Cardiac muscle cell (in vitro differentiated cells and primary cell): ENCODE data around the gene GNPDA1. TPM values are rescaled to one million over a fixed set of nuclear protein-coding genes. Genes with fewer than 3 reads are reported as not detected.
A peak's percentile ranks its signal among the peaks of the same experiment; 100 is the strongest.

Source experiments
- DNase-seq, 2 donors: peaks; one replicate each; pipeline versions ENCODE4 v3.0.0 to v3.0.0-alpha.2; 2010 to 2017; ENCODE audit warnings: low read depth in 1 of 2, low spot score in 1 of 2
- H3K27ac ChIP-seq: fragments of 200-600 bp; sonication (generic); 2 replicates; pipeline ENCODE4 v1.5.1; 2016
- H3K27me3 ChIP-seq: fragments of 200-600 bp; sonication (generic); 2 replicates; pipeline ENCODE4 v1.6.0; 2016; ENCODE audit warnings: control low read depth
- H3K36me3 ChIP-seq: fragments of 200-600 bp; sonication (generic); 2 replicates; pipeline ENCODE4 v1.5.1; 2016; ENCODE audit warnings: control low read depth
- H3K4me1 ChIP-seq: fragments of 200-600 bp; sonication (generic); 2 replicates; pipeline ENCODE4 v1.8.1; 2017; ENCODE audit warnings: low read depth, mild to moderate bottlenecking, mixed run types
- H3K4me3 ChIP-seq: fragments of 200-600 bp; sonication (generic); 2 replicates; pipeline ENCODE4 v1.5.1; 2016; ENCODE audit warnings: mild to moderate bottlenecking
- H3K9me3 ChIP-seq: fragments of 200-600 bp; sonication (generic); 2 replicates; pipeline ENCODE4 v1.5.1; 2017; ENCODE audit warnings: low read depth, mild to moderate bottlenecking, control low read depth
- polyA plus RNA-seq: library from polyadenylated mRNA; unstranded; fragments of >200 nt; fragmentation: Nextera tagmentation; extraction: Ambion mirVana; gene quantifications from 2 replicates; pipeline ENCODE4 v1.2.1, GENCODE V29; 2016
- total RNA-seq: library from RNA; depleted of rRNA; stranded (reverse); fragments of >200 nt; gene quantifications from 2 replicates; pipeline ENCODE4 v1.2.3, GENCODE V29; 2016
- TF ChIP-seq, protein P1 (sequence below): IDR thresholded peaks from 2 replicates; pipeline ENCODE4 v1.5.1; 2012; ENCODE audit warnings: low read depth, mild to moderate bottlenecking, low read length

Gene GNPDA1
- total and polyA plus RNA-seq, 2 experiments from 2014 or later: 25.8 to 47.6 TPM

DNA sequence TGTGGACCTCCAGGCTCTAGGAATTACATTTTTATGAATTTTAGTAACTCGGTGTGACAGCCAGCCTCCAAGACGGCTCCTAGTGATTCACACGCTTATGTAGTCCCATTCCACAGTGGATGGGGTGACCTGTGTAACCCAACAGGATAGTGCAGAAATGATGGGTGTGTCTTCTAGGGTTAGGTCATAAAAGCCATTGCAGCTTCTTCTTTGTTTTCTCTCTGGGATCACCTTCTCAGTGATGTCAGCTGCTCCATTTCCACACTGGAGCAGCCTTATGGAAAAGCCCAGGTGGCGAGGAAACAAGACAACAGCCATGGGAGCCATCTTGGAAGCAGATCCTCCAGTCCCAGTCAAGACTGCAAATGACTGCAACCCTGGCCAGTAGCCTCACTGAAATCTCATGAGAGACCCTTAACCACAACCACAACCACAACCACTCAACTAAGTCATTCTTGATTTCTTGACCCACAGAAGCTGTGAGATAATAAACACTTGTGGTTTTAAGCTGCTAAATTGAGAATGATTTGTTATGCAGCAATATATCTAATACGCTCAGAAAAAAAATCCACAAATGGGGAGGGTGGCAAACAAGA is 5.1 kb upstream of the GNPDA1 start:
- Histone ChIP-seq H3K4me3 (no peak overlapping the region), H3K4me1 (peaks cover 4% of the 10 kb centered on the region), H3K27ac (no peak overlapping the region), H3K9me3 (no peaks in the 10 kb centered on the region), H3K36me3 (no peaks in the 10 kb centered on the region), H3K27me3 (peaks cover 9% of the 10 kb centered on the region)
- TF ChIP-seq, protein P1, sequence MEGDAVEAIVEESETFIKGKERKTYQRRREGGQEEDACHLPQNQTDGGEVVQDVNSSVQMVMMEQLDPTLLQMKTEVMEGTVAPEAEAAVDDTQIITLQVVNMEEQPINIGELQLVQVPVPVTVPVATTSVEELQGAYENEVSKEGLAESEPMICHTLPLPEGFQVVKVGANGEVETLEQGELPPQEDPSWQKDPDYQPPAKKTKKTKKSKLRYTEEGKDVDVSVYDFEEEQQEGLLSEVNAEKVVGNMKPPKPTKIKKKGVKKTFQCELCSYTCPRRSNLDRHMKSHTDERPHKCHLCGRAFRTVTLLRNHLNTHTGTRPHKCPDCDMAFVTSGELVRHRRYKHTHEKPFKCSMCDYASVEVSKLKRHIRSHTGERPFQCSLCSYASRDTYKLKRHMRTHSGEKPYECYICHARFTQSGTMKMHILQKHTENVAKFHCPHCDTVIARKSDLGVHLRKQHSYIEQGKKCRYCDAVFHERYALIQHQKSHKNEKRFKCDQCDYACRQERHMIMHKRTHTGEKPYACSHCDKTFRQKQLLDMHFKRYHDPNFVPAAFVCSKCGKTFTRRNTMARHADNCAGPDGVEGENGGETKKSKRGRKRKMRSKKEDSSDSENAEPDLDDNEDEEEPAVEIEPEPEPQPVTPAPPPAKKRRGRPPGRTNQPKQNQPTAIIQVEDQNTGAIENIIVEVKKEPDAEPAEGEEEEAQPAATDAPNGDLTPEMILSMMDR: no peak
- DNase-seq: peak in 1 of 2 donors; percentile 54

DNA sequence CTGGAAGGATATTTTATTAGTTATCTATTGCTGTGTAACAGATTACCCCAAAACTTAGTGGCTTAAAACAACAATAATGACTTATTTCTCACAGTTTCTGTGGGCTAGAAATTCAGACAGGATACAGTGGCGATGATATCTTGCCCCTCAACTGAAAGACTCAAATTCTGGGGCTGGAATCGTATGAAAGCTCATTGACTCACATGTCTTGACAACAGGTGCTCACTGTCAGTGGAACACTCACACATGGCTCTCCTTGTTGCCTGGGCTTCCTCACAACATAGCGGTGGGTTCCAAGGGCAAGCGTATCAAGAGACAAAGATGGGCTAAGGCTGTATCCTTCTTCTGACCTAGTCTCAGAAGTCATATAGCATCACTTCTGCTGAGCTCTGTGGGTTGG is 3.7 kb upstream of the GNPDA1 start:
- Histone ChIP-seq H3K4me3 (no peak overlapping the region), H3K27ac (no peak overlapping the region), H3K9me3 (no peaks in the 10 kb centered on the region), H3K27me3 (no peaks in the 10 kb centered on the region), H3K4me1 (peaks cover 4% of the 10 kb centered on the region), H3K36me3 (no peaks in the 10 kb centered on the region)
- TF ChIP-seq, protein P1: no peak
- DNase-seq: no peak

DNA sequence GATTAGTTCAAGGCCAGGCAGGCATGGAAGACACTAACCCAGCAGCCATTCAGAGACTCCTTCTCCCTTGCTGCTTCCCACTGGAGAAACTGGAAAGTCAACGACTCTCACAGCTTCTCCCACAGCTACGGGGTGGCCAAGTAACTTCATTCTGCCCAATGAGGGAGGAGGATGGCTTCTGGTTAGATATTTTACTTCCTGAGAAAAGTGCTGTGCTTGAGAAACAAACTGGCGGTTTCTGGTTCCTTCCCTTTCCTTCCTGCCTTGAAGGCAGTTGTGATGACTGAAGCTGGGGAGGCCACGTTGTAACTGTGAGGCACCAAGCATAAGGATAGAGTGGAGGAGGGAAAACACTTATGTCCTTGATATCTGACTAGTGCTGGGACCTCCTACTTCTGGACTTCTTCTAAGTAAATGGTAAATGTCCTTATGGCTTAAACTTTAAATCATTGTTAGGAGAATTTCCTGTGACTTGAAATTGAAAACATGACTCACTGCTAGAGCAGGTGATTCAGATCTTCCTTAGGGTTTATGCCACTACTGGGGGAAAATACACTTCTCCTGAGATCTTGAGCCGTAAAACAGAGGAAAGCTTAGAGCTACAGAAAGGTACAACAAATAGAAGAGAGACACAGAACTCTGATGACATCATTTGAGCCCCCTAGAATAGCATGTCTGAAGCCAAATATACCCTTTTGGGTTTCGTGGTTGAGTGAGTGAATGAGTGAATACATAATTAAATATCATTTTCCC is 3.1 kb upstream of the GNPDA1 start:
- TF ChIP-seq, protein P1: no peak
- no peak overlapping the region for H3K4me3 ChIP-seq
- peaks cover 4% of the 10 kb centered on the region for H3K4me1 ChIP-seq
- H3K9me3 ChIP-seq: no peaks in the 10 kb centered on the region
- DNase-seq: peak in 1 of 2 donors; percentile 17
- no peaks in the 10 kb centered on the region for H3K36me3 ChIP-seq
- H3K27me3 ChIP-seq: no peaks in the 10 kb centered on the region
- H3K27ac ChIP-seq: no peak overlapping the region

DNA sequence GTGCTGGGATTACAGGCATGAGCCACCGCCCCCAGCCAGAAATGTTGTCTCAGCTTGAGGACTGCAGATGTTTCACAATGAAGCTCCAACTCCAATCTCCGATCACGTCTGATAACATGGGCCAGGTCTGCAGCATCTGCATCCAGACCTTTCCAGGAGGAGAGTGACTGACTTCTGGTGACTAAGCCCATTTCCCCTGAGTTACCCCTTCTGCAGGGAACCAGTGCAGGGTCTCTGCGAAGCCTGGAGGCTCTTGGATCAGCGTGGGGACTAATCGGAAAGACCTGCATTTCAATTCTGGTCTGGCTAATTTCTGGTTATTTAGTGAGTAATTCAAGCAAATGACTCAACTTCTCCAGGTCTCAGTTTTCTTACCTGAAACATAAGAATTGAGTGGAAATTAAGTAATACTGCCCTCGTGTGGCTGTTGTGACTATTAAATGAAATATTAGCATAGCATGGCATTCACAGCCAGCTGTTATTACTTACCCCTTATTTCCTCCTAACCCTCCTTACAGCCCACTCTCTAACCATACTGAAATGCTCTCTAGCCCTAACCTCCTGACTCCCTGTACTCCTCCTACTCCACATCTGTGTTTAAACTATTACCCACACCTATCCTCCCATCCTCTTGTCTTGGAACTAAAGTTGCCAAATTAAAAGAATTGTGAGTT is 2.2 kb upstream of the GNPDA1 start:
- H3K27ac ChIP-seq: no peak overlapping the region

More for the DNA sequence above, 2.2 kb upstream of the GNPDA1 start:
- peak; percentile 58 to 64 for DNase-seq
- Histone ChIP-seq H3K36me3 (no peaks in the 10 kb centered on the region), H3K9me3 (no peaks in the 10 kb centered on the region), H3K27me3 (no peaks in the 10 kb centered on the region), H3K4me1 (peaks cover 4% of the 10 kb centered on the region), H3K4me3 (no peak overlapping the region)
- TF ChIP-seq, protein P1: peak; percentile 32
